ENCODE data around the gene TMEM223. TPM values are rescaled to one million over a fixed set of nuclear protein-coding genes. Genes with fewer than 3 reads are reported as not detected.
A peak's percentile ranks its signal among the peaks of the same experiment; 100 is the strongest.

TMEM223 gene
- total and polyA plus RNA-seq, 9 of the 15 experiments (the other 6 are each of a cell fraction or from before 2014, with no cell fraction given), result 5.9 to 34.5 (median 19.6) TPM

DNA sequence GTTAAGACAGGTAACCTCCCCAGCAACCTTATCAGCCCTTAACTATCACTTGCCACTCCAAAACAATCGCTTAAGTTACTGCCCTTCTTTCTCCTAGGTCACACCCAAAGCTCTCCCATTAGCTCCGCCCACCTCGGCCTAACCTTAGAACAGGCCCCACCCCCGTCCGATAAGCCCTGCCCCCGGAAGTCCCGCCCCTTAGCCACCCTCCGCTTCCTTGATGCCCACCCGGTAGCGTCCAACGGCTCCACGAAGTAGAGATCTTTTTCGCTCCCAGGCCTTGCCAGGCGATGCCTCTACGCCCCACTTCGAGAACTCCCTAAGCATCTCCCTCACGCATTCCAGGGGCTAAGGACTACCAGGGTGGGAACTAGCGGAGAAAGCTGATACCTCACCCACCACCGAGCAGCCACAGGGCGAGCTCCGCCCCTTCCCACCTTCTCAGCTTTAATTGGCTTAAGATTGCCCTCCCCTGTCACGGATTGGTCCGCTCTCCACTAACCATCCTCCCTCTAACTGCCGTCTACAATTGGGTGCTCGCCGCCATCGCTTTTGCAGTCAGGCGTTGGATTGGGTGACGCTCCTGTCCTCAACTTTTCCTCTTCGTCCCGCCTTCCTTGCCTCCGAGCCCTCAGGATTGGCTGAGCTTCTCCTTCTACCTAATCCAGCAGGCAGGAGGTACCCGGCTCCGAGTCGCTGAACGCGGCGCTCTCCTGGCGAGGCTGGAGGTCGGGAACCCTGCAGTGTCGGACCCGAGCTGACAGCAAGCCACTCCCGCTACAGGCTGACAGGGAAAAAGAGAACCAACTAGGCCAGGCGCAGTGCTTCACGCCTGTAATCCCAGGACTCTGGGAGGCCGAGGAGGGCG lies 37.8 kb downstream of the TMEM223 start, which contains the start of gene ZBTB3 (continued):
- peak; percentile 81; the same call in 1 of the 2 replicates for TF ChIP-seq DIDO1 (tag; IDR thresholded peaks at IDR 0.05; ENCODE audit: low read depth)
- no peak for TF ChIP-seq ZFPM2 (CRISPR knock-in tag; IDR thresholded peaks at IDR 0.05)
- TF ChIP-seq, protein P1, sequence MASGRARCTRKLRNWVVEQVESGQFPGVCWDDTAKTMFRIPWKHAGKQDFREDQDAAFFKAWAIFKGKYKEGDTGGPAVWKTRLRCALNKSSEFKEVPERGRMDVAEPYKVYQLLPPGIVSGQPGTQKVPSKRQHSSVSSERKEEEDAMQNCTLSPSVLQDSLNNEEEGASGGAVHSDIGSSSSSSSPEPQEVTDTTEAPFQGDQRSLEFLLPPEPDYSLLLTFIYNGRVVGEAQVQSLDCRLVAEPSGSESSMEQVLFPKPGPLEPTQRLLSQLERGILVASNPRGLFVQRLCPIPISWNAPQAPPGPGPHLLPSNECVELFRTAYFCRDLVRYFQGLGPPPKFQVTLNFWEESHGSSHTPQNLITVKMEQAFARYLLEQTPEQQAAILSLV (tag; IDR thresholded peaks at IDR 0.05), result no peak
- no peak for TF ChIP-seq SAP30 (IDR thresholded peaks at IDR 0.05; ENCODE audit: borderline replicate concordance, insufficient read depth, low read depth, low read length, poor library complexity, severe bottlenecking)
- TF ChIP-seq POLR2B (IDR thresholded peaks at IDR 0.05; ENCODE audit: low read depth, partially characterized antibody), result peak; percentile 91
- no peak for TF ChIP-seq FOXJ3 (CRISPR knock-in tag; IDR thresholded peaks at IDR 0.05)
- TF ChIP-seq TCF7 (IDR thresholded peaks at IDR 0.05; ENCODE audit: borderline replicate concordance), result 0 out of 2 replicates have a peak, but pooled peaks have one; percentile 14
- no peak for TF ChIP-seq TEAD4 (IDR thresholded peaks at IDR 0.05; ENCODE audit: low read length)
- TF ChIP-seq TEAD4 (CRISPR knock-in tag; IDR thresholded peaks at IDR 0.05; ENCODE audit: borderline replicate concordance), result no peak
- no peak; the same call in 1 of the 2 replicates for TF ChIP-seq TOE1 (IDR thresholded peaks at IDR 0.05; ENCODE audit: borderline replicate concordance)
- TF ChIP-seq TOE1 (CRISPR knock-in tag; IDR thresholded peaks at IDR 0.05; ENCODE audit: borderline replicate concordance, low read depth), result no peak
- no peak for TF ChIP-seq ZNF436 (CRISPR knock-in tag; IDR thresholded peaks at IDR 0.05)
- TF ChIP-seq FOXK1 (CRISPR knock-in tag; IDR thresholded peaks at IDR 0.05; ENCODE audit: borderline replicate concordance), result no peak
- TF ChIP-seq ZNF239 (CRISPR knock-in tag; IDR thresholded peaks at IDR 0.05), result no peak
- TF ChIP-seq KDM5B (IDR thresholded peaks at IDR 0.05; ENCODE audit: insufficient replicate concordance, low read depth, low read length), result peak; percentile 88
- TF ChIP-seq ZC3H11A (IDR thresholded peaks at IDR 0.05; ENCODE audit: low read depth, low read length), result no peak
- no peak for TF ChIP-seq HES1 (IDR thresholded peaks at IDR 0.05; ENCODE audit: low read depth)
- TF ChIP-seq POLR2AphosphoS5 (IDR thresholded peaks at IDR 0.05; ENCODE audit: control insufficient read depth, insufficient read depth, low read depth, low read length), result peak; percentile 68; the same call in 1 of the 2 replicates
- no peak for TF ChIP-seq MEF2D (tag; conservative IDR thresholded peaks at IDR 0.05; ENCODE audit: low read depth)
- no peak for TF ChIP-seq RBM17 (IDR thresholded peaks at IDR 0.05; ENCODE audit: borderline replicate concordance, low read depth, low read length)
- no peak for TF ChIP-seq ESRRA (IDR thresholded peaks at IDR 0.05; ENCODE audit: borderline replicate concordance, low read depth)
- TF ChIP-seq MEF2A (IDR thresholded peaks at IDR 0.05; ENCODE audit: control insufficient read depth, low read depth, low read length), result no peak
- TF ChIP-seq, protein P2, sequence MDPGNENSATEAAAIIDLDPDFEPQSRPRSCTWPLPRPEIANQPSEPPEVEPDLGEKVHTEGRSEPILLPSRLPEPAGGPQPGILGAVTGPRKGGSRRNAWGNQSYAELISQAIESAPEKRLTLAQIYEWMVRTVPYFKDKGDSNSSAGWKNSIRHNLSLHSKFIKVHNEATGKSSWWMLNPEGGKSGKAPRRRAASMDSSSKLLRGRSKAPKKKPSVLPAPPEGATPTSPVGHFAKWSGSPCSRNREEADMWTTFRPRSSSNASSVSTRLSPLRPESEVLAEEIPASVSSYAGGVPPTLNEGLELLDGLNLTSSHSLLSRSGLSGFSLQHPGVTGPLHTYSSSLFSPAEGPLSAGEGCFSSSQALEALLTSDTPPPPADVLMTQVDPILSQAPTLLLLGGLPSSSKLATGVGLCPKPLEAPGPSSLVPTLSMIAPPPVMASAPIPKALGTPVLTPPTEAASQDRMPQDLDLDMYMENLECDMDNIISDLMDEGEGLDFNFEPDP (CRISPR knock-in tag; IDR thresholded peaks at IDR 0.05), result 0 out of 2 replicates have a peak, but pooled peaks have one; percentile 60
- TF ChIP-seq GABPB1 (CRISPR knock-in tag; IDR thresholded peaks at IDR 0.05), result peak; percentile 97
- TF ChIP-seq RBFOX2 (IDR thresholded peaks at IDR 0.05; ENCODE audit: low read depth, low read length), result peak; percentile 90
- TF ChIP-seq CREM (IDR thresholded peaks at IDR 0.05; ENCODE audit: low read depth), result peak; percentile 73

Data from K562 (cell line).